Suprapubic skin (tissue), 4 donors: Measurements from ENCODE around the gene EYS.

Experiments
- CTCF ChIP-seq, 2 donors: fragments of 200-600 bp in 1 of 2; fragments of 450-650 bp in 1 of 2; sonication (generic) in 1 of 2; IDR thresholded peaks; one replicate each; pipeline ENCODE4 v1.5.1; 2016 to 2019; ENCODE audit warnings: antibody characterized with exemption in 2 of 2, mild to moderate bottlenecking in 1 of 2, moderate library complexity in 1 of 2
- EP300 ChIP-seq: sonication (generic); formaldehyde crosslinking; IDR thresholded peaks from one replicate; pipeline ENCODE4 v1.6.1; 2017; ENCODE audit warnings: antibody characterized with exemption
- POLR2A ChIP-seq, 2 donors: fragments of 450-650 bp; IDR thresholded peaks; one replicate each; pipeline ENCODE4 v1.6.1; 2017; ENCODE audit warnings: antibody characterized with exemption in 2 of 2, mild to moderate bottlenecking in 2 of 2, moderate library complexity in 2 of 2
- POLR2AphosphoS5 ChIP-seq, 3 donors: sonication (generic); formaldehyde crosslinking; IDR thresholded peaks; one replicate each; pipeline ENCODE4 v1.6.1; 2017; ENCODE audit warnings: antibody characterized with exemption in 3 of 3

GRCh38 chr6:64113704-64114103 lies 1593.3 kb downstream of the EYS start:
- no peak for TF ChIP-seq CTCF (IDR thresholded peaks at IDR 0.05)
- TF ChIP-seq EP300, result no peak
- TF ChIP-seq POLR2A (IDR thresholded peaks at IDR 0.05), result no peak
- TF ChIP-seq POLR2AphosphoS5 (IDR thresholded peaks at IDR 0.05), result no peak
